Gastroesophageal sphincter (tissue), 4 donors: ENCODE measurements around the gene ZNF331. TPM values are rescaled to one million over a fixed set of nuclear protein-coding genes. Genes with fewer than 3 reads are reported as not detected.
"Not testable (repeated sequence)": the region's sequence is repeated elsewhere in the genome, so short reads cannot be mapped to it uniquely, and the experiment has no call there.

Experiments used
- ATAC-seq: fragments of 150-250 bp; one replicate; pipeline ENCODE4 v1.9.1; 2016; ENCODE audit warnings: mild to moderate bottlenecking, moderate library complexity
- H3K27ac ChIP-seq, 4 donors: fragments of 200-600 bp; sonication (generic) in 3 of 4; 1 replicate in 3 of 4; 2 replicates in 1 of 4; pipeline ENCODE4 v1.5.1; 2016 to 2019
- H3K27me3 ChIP-seq: fragments of 200-600 bp; sonication (generic); one replicate; pipeline ENCODE4 v1.5.1; 2019
- H3K36me3 ChIP-seq, 2 donors: fragments of 200-600 bp; sonication (generic); one replicate each; pipeline ENCODE4 v1.5.1; 2019; ENCODE audit warnings: control low read depth in 1 of 2
- H3K4me1 ChIP-seq, 3 donors: fragments of 200-600 bp; sonication (generic); 1 replicate in 2 of 3; 2 replicates in 1 of 3; pipeline ENCODE4 v1.5.1; 2016 to 2019; ENCODE audit warnings: control low read depth in 2 of 3
- H3K4me3 ChIP-seq, 2 donors: fragments of 200-600 bp; sonication (generic); one replicate each; pipeline ENCODE4 v1.5.1; 2019; ENCODE audit warnings: mild to moderate bottlenecking in 1 of 2, moderate library complexity in 1 of 2
- H3K9me3 ChIP-seq, 3 donors: fragments of 200-600 bp; sonication (generic); one replicate each; pipeline ENCODE4 v1.5.1; 2017 to 2019; ENCODE audit warnings: control low read depth in 2 of 3
- EP300 ChIP-seq: sonication (generic); formaldehyde crosslinking; IDR thresholded peaks from one replicate; pipeline ENCODE4 v1.6.1; 2017; ENCODE audit warnings: antibody characterized with exemption, mild to moderate bottlenecking
- POLR2A ChIP-seq, 2 donors: fragments of 450-650 bp; IDR thresholded peaks; one replicate each; pipeline ENCODE4 v1.6.1; 2017; ENCODE audit warnings: antibody characterized with exemption in 2 of 2, mild to moderate bottlenecking in 2 of 2, moderate library complexity in 1 of 2
- POLR2AphosphoS5 ChIP-seq: sonication (generic); formaldehyde crosslinking; IDR thresholded peaks from one replicate; pipeline ENCODE4 v1.6.1; 2017; ENCODE audit warnings: antibody characterized with exemption
- whole genome bisulfite sequencing, 2 donors: methylation state at CpG; one replicate each; pipeline ENCODE4 v1.1.5; 2018; ENCODE audit warnings: low coverage in 1 of 2; 5-methylcytosine and 5-hydroxymethylcytosine counted together
- total RNA-seq, 4 donors: library from RNA; depleted of rRNA; stranded (reverse); fragments of >200 nt; gene quantifications; one replicate each; pipeline ENCODE4 v1.1.0, GENCODE V29; 2016
- TF ChIP-seq, protein P1 (sequence below), 4 experiments: fragments of 200-600 bp in 2 of 4; fragments of 450-650 bp in 2 of 4; sonication (generic) in 1 of 4; IDR thresholded peaks; one replicate each; pipeline ENCODE4 v1.5.1; 2017 to 2019; ENCODE audit warnings: antibody characterized with exemption in 4 of 4, mild to moderate bottlenecking in 2 of 4, moderate library complexity in 2 of 4

The ZNF331 gene
- total RNA-seq, 4 donors from 2014 or later, result 23.9 to 29.2 (median 26.1) TPM

- ATAC-seq, result no peak
- H3K4me1 ChIP-seq, result peaks cover 0 to 13% (median 0%) of the 10 kb centered on the region in 3 donors
- H3K4me3 ChIP-seq, result no peak overlapping the region
- WGBS, 2 donors, result 60 to 61% methylated on average over 1 to 5 of the region's 5 CpGs
- H3K27me3 ChIP-seq, result peaks cover 21% of the 10 kb centered on the region
- H3K27ac ChIP-seq, result no peak overlapping the region
- TF ChIP-seq, protein P1, sequence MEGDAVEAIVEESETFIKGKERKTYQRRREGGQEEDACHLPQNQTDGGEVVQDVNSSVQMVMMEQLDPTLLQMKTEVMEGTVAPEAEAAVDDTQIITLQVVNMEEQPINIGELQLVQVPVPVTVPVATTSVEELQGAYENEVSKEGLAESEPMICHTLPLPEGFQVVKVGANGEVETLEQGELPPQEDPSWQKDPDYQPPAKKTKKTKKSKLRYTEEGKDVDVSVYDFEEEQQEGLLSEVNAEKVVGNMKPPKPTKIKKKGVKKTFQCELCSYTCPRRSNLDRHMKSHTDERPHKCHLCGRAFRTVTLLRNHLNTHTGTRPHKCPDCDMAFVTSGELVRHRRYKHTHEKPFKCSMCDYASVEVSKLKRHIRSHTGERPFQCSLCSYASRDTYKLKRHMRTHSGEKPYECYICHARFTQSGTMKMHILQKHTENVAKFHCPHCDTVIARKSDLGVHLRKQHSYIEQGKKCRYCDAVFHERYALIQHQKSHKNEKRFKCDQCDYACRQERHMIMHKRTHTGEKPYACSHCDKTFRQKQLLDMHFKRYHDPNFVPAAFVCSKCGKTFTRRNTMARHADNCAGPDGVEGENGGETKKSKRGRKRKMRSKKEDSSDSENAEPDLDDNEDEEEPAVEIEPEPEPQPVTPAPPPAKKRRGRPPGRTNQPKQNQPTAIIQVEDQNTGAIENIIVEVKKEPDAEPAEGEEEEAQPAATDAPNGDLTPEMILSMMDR (IDR thresholded peaks at IDR 0.05), result no peak
- TF ChIP-seq EP300, result no peak
- no peak for TF ChIP-seq POLR2AphosphoS5
- TF ChIP-seq POLR2A (IDR thresholded peaks at IDR 0.05), result no peak
- H3K36me3 ChIP-seq, result no peaks in the 10 kb centered on the region
- peaks cover 0 to 3% (median 0%) of the 10 kb centered on the region in 3 donors for H3K9me3 ChIP-seq
These were observed 28.1 kb upstream of the ZNF331 start for GRCh38 chr19:53509845-53510244.

DNA sequence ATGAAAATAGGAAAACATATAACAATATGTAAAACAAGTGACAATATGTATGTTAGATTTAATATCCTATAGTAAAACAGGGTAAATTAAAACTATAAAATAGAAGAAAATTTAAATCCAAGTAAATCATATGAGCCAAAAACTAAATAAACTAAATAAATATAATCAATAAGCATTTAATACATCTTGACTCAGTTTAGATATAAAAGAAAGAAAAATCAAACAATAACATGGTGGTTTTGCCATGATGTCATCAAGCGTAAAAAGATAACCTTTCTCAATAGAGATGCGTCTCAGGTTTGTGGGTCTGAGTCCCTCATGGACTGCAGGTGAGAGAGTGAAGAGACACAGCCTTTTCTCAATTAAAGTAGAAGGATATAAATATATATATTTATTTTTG lies 26.6 kb upstream of the ZNF331 start:
- H3K36me3 ChIP-seq, result no peaks in the 10 kb centered on the region
- TF ChIP-seq POLR2A (IDR thresholded peaks at IDR 0.05) (no peak), POLR2AphosphoS5 (no peak), EP300 (no peak)
- TF ChIP-seq, protein P1 (IDR thresholded peaks at IDR 0.05), result no peak
- peaks cover 0 to 6% (median 0%) of the 10 kb centered on the region in 3 donors for H3K4me1 ChIP-seq
- ATAC-seq, result no peak
- H3K27ac ChIP-seq, result no peak overlapping the region
- peaks cover 21% of the 10 kb centered on the region for H3K27me3 ChIP-seq
- WGBS, 2 donors, result 95 to 100% methylated on average over 2 of the region's 2 CpGs
- no peaks in the 10 kb centered on the region for H3K9me3 ChIP-seq
- no peak overlapping the region for H3K4me3 ChIP-seq

- Histone ChIP-seq H3K27ac (no peak overlapping the region), H3K36me3 (no peaks in the 10 kb centered on the region), H3K4me1 (peaks cover 0 to 6% (median 0%) of the 10 kb centered on the region in 3 donors), H3K9me3 (no peaks in the 10 kb centered on the region), H3K27me3 (peaks cover 21% of the 10 kb centered on the region), H3K4me3 (no peak overlapping the region)
- 7 to 14% methylated on average over 2 of the region's 11 CpGs for WGBS, 2 donors
- peak; percentile 79 for ATAC-seq
- TF ChIP-seq POLR2AphosphoS5, result no peak
- TF ChIP-seq, protein P1 (IDR thresholded peaks at IDR 0.05), result peak; percentile 40 to 78 (median 66)
These were observed 26.0 kb upstream of the ZNF331 start for GRCh38 chr19:53511933-53512374.

DNA sequence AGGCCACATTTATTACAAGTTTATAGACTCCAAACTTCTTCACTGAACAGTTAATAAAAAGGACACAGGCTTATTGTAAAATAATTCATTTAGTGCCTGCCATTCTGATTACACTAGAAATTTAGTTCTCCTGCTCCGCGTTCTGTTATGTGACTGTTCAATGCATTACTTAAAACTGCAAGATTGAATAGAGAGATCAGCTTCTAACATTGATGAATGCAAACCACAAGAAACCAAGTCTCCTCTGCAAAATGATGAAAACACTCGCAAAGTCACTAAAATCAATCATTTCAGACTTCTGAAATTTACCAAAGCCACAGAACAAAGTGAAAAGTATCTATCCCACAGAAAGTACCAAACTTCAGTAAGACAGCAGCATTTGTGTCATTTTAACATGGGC lies 22.9 kb upstream of the ZNF331 start:
- H3K36me3 ChIP-seq, ATAC-seq, H3K27ac ChIP-seq, H3K27me3 ChIP-seq, H3K4me3 ChIP-seq, H3K9me3 ChIP-seq: not testable (repeated sequence)
- H3K4me1 ChIP-seq, result peaks cover 0 to 10% (median 0%) of the 10 kb centered on the region in 3 donors
- WGBS, 2 donors, result 56 to 95% methylated on average over 3 of the region's 3 CpGs

DNA sequence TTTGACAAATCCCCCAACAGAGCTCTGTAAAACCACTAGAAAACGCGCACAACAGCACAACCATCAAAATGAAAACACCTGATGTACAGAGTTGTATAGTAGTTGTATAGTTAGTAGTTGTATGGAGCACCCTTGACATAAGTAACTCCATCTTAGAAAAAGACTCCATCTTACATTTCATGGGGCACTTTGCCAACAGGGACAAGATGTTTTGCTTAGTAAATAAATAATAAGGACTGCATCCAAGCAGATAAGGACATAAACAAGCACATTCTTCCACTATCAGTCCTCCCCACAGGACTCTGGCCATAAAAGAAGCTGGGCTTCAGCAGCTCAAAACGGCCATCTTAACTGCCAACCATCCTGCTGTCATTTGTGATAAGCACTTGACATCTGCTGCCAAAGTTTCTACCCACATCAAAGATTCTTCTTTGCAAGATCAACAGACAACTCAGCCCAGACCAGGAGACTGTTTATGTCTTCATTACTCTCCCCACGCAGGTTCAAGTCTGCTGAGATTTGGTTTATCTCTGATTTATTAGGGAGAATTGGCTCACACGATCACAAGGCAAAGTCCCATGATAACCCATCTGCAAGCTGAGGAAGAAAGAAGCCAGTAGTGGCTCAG lies 20.7 kb upstream of the ZNF331 start:
- TF ChIP-seq EP300, result no peak
- no peak for TF ChIP-seq POLR2A (IDR thresholded peaks at IDR 0.05)
- TF ChIP-seq, protein P1 (IDR thresholded peaks at IDR 0.05), result no peak
- TF ChIP-seq POLR2AphosphoS5, result no peak
- no peaks in the 10 kb centered on the region for H3K9me3 ChIP-seq
- no peak overlapping the region for H3K27ac ChIP-seq
- no peak overlapping the region for H3K4me3 ChIP-seq
- WGBS, 2 donors, result 64 to 75% methylated on average over 3 to 5 of the region's 5 CpGs
- no peaks in the 10 kb centered on the region for H3K36me3 ChIP-seq
- H3K4me1 ChIP-seq, result peaks cover 0 to 18% (median 6%) of the 10 kb centered on the region in 3 donors
- H3K27me3 ChIP-seq, result no peaks in the 10 kb centered on the region
- no peak for ATAC-seq
